Gastroesophageal sphincter (tissue), 4 donors: ENCODE measurements around the gene LUC7L3. TPM values are rescaled to one million over a fixed set of nuclear protein-coding genes. Genes with fewer than 3 reads are reported as not detected.
A peak's percentile ranks its signal among the peaks of the same experiment; 100 is the strongest.

ENCODE experiments used
- ATAC-seq: fragments of 150-250 bp; one replicate; pipeline ENCODE4 v1.9.1; 2016; ENCODE audit warnings: mild to moderate bottlenecking, moderate library complexity
- H3K27ac ChIP-seq, 4 donors: fragments of 200-600 bp; sonication (generic) in 3 of 4; 1 replicate in 3 of 4; 2 replicates in 1 of 4; pipeline ENCODE4 v1.5.1; 2016 to 2019
- H3K27me3 ChIP-seq: fragments of 200-600 bp; sonication (generic); one replicate; pipeline ENCODE4 v1.5.1; 2019
- H3K36me3 ChIP-seq, 2 donors: fragments of 200-600 bp; sonication (generic); one replicate each; pipeline ENCODE4 v1.5.1; 2019; ENCODE audit warnings: control low read depth in 1 of 2
- H3K4me1 ChIP-seq, 3 donors: fragments of 200-600 bp; sonication (generic); 1 replicate in 2 of 3; 2 replicates in 1 of 3; pipeline ENCODE4 v1.5.1; 2016 to 2019; ENCODE audit warnings: control low read depth in 2 of 3
- H3K4me3 ChIP-seq, 2 donors: fragments of 200-600 bp; sonication (generic); one replicate each; pipeline ENCODE4 v1.5.1; 2019; ENCODE audit warnings: mild to moderate bottlenecking in 1 of 2, moderate library complexity in 1 of 2
- H3K9me3 ChIP-seq, 3 donors: fragments of 200-600 bp; sonication (generic); one replicate each; pipeline ENCODE4 v1.5.1; 2017 to 2019; ENCODE audit warnings: control low read depth in 2 of 3
- CTCF ChIP-seq, 4 experiments: fragments of 200-600 bp in 2 of 4; fragments of 450-650 bp in 2 of 4; sonication (generic) in 1 of 4; IDR thresholded peaks; one replicate each; pipeline ENCODE4 v1.5.1; 2017 to 2019; ENCODE audit warnings: antibody characterized with exemption in 4 of 4, mild to moderate bottlenecking in 2 of 4, moderate library complexity in 2 of 4
- EP300 ChIP-seq: sonication (generic); formaldehyde crosslinking; IDR thresholded peaks from one replicate; pipeline ENCODE4 v1.6.1; 2017; ENCODE audit warnings: antibody characterized with exemption, mild to moderate bottlenecking
- POLR2A ChIP-seq, 2 donors: fragments of 450-650 bp; IDR thresholded peaks; one replicate each; pipeline ENCODE4 v1.6.1; 2017; ENCODE audit warnings: antibody characterized with exemption in 2 of 2, mild to moderate bottlenecking in 2 of 2, moderate library complexity in 1 of 2
- POLR2AphosphoS5 ChIP-seq: sonication (generic); formaldehyde crosslinking; IDR thresholded peaks from one replicate; pipeline ENCODE4 v1.6.1; 2017; ENCODE audit warnings: antibody characterized with exemption
- WGBS, 2 donors: methylation state at CpG; one replicate each; pipeline ENCODE4 v1.1.5; 2018; ENCODE audit warnings: low coverage in 1 of 2; 5-methylcytosine and 5-hydroxymethylcytosine counted together
- total RNA-seq, 4 donors: library from RNA; depleted of rRNA; stranded (reverse); fragments of >200 nt; gene quantifications; one replicate each; pipeline ENCODE4 v1.1.0, GENCODE V29; 2016

The LUC7L3 gene
- 100 to 1,000 TPM in 1 of 4 donors, 10 to 100 TPM in 3; 40.1 to 134 (median 54.6) TPM for total RNA-seq

- Histone ChIP-seq H3K4me1 (peaks cover 7 to 45% (median 26%) of the 10 kb centered on the region in 3 donors), H3K27me3 (no peaks in the 10 kb centered on the region), H3K9me3 (no peaks in the 10 kb centered on the region), H3K4me3 (peak within 1 kb of the TSS; percentile 69 to 99), H3K36me3 (no peaks in the 10 kb centered on the region), H3K27ac (peak within 1 kb of the TSS; percentile 88 to 96 (median 94))
- 0 to 12% methylated on average over 7 to 11 of the region's 76 CpGs for WGBS, 2 donors
- ATAC-seq, result peak; percentile 99
- TF ChIP-seq POLR2AphosphoS5 (peak; percentile 77), CTCF (IDR thresholded peaks at IDR 0.05) (peak in 1 of 4 experiments; percentile 27), POLR2A (IDR thresholded peaks at IDR 0.05) (peak; percentile 67 to 81), EP300 (no peak)
Observed at GRCh38 chr17:50719144-50719923, at the start of gene LUC7L3. LUC7L3 (plus strand) TSS chr17:50719603; CDS start chr17:50719733, 130 bp downstream.

- Histone ChIP-seq H3K27ac (no peak overlapping the region), H3K9me3 (no peaks in the 10 kb centered on the region), H3K4me1 (no peaks in the 10 kb centered on the region), H3K27me3 (no peaks in the 10 kb centered on the region), H3K36me3 (no peaks in the 10 kb centered on the region), H3K4me3 (no peak overlapping the region)
- TF ChIP-seq POLR2AphosphoS5 (no peak), EP300 (no peak), POLR2A (IDR thresholded peaks at IDR 0.05) (no peak), CTCF (IDR thresholded peaks at IDR 0.05) (no peak)
- ATAC-seq, result no peak
- WGBS, 2 donors, result 100% methylated on average over 4 to 5 of the region's 5 CpGs
Observed at GRCh38 chr17:50672071-50672470, 47.3 kb upstream of the LUC7L3 start.

- no peak for ATAC-seq
- no peak overlapping the region for H3K27ac ChIP-seq
- H3K27me3 ChIP-seq, result no peaks in the 10 kb centered on the region
- no peaks in the 10 kb centered on the region for H3K4me1 ChIP-seq
- WGBS, 2 donors, result 77 to 88% methylated on average over 4 to 5 of the region's 20 CpGs
- H3K4me3 ChIP-seq, result no peak overlapping the region
- H3K9me3 ChIP-seq, result no peaks in the 10 kb centered on the region
- TF ChIP-seq POLR2AphosphoS5 (no peak), CTCF (IDR thresholded peaks at IDR 0.05) (no peak), EP300 (no peak), POLR2A (IDR thresholded peaks at IDR 0.05) (no peak)
- no peaks in the 10 kb centered on the region for H3K36me3 ChIP-seq
Observed at GRCh38 chr17:50672831-50673551, 46.4 kb upstream of the LUC7L3 start.

DNA sequence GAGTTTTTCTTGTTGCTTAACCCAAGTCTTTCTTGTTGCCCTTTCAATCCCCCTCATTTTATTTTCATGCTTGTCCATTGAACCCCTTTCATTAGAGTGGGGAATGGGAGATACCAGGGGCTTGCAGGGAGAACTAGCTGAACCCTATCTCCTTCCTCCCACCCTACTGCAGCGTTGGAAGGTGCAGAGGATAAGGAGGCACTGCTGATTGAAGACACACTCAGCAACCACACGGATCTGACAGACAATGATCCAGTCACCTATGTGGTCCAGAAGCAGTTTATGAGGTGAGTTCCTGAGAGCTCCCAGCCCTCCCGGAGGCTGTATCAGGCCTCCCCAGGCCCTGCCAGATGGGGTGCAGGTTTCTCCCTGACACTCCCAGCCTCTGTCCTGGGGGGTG lies 44.2 kb upstream of the LUC7L3 start:
- 67 to 76% methylated on average over 1 to 2 of the region's 3 CpGs for WGBS, 2 donors
- H3K4me3 ChIP-seq, result no peak overlapping the region
- TF ChIP-seq CTCF (IDR thresholded peaks at IDR 0.05), result no peak
- no peak for TF ChIP-seq EP300

More for the DNA sequence above, 44.2 kb upstream of the LUC7L3 start:
- Histone ChIP-seq H3K9me3 (no peaks in the 10 kb centered on the region), H3K4me1 (no peaks in the 10 kb centered on the region), H3K27me3 (no peaks in the 10 kb centered on the region), H3K27ac (no peak overlapping the region), H3K36me3 (no peaks in the 10 kb centered on the region)
- ATAC-seq, result no peak
